GM21423 (cell line): ENCODE results near the gene HBG1.
A peak's percentile ranks its signal among the peaks of the same experiment; 100 is the strongest.

Experiments used
- ATAC-seq: cut with Tn5 transposase; IDR thresholded peaks from one replicate; pipeline ENCODE4 v1.9.1; 2021; ENCODE audit warnings: mild to moderate bottlenecking, moderate library complexity; ENCODE audit not compliant: unreplicated experiment

The HBG1 gene

DNA sequence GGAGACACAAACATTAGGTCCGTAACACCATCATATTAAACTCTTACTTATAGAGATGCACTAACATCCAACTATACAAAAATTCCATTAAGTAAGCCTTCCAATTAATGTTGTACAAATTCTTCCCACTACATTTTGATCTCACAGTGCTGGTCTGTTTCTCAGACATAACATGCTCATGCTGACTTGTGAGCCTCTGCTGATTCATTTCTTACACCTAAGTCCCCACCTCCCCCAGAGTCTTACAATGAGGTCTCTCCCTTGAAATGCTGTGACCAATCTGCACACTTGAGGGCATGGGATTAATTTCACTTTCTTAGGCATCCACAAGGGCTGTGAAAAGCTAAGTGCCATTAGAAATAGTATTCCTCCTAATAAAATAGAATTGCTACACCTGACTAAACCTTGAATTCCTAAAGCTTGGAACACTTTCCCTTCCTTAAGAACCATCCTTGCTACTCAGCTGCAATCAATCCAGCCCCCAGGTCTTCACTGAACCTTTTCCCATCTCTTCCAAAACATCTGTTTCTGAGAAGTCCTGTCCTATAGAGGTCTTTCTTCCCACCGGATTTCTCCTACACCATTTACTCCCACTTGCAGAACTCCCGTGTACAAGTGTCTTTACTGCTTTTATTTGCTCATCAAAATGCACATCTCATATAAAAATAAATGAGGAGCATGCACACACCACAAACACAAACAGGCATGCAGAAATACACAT, 2.0 kb downstream of the HBG1 start:
- ATAC-seq: no peak

DNA sequence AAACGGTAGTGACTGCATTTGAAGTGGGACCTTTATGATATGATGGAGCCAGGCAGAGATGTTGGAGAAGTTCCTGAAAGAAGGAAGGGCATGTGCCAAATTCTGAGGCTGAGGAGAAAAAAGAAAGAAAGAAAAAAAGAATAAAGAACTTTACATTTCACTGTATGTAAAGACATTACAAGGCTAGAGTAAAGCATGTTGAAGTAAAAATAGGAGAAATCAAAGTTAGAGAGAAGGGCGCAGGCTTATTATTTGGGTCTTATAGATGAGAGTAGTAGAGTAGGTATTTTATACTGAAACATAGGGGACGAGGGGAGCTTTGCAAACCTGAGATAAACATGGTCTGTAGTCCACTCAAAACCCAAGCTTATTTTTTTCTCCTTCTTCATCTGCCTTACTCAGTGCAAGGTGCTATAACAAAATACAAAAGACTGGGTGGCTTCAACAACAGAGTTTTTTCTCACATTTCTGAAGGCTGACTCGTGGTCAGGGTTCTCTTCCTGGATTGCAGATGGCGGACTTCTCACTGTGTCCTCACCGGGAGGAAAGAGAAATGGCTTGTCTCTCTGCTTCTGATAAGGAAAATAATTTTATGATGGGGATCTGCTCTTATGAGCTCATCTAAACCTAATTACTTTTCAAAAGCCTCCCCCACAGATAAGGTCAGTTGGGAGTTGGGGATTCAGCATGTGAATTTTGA, 2.7 kb downstream of the HBG1 start:
- no peak for ATAC-seq

- ATAC-seq: no peak
Measured at GRCh38 chr11:5245155-5245554, 4.5 kb downstream of the HBG1 start.

- ATAC-seq: no peak
Measured at GRCh38 chr11:5243816-5244180, 5.9 kb downstream of the HBG1 start.

DNA sequence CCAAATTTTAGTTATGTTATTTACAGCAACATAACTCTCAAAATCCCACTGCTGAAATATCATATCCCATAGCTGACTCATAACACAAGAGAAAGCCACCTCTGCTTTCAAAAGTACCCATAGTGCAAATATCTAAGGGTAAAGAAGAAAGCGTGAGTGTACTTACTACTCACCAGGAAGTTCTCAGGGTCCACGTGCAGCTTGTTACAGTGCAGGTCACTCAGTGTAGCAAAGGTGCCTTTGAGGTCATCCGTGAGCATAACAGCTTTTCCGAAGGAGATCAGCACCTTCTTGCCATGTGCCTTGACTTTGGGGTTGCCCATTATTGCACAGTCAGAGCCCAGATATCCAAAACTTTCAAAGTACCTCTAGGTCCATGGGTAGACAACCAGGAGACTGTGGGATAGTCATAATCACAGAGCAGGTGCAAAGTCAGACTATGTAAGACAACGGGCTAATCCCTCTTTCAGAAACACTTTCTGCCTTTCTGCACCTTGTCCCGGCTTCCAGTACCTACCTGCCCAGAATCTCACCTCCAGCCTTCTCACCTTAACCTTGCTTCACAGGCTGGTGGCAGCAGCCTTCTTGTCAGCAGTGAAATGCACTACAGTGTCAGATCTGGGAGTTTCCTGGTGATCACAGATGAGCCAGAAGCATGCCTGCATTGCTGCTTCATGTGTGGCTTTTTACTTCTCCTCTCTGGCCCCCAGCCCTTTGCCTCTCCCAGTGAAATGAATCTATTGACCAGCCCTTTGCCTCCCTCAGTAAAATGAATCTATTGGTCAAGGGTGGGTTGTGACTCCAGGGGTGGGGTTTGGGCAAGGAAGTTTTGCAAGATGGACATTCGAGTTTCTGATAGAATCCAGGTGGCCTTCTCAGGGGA, 6.5 kb downstream of the HBG1 start:
- ATAC-seq: no peak

- no peak for ATAC-seq
Measured at GRCh38 chr11:5242208-5242607, 7.4 kb downstream of the HBG1 start.

DNA sequence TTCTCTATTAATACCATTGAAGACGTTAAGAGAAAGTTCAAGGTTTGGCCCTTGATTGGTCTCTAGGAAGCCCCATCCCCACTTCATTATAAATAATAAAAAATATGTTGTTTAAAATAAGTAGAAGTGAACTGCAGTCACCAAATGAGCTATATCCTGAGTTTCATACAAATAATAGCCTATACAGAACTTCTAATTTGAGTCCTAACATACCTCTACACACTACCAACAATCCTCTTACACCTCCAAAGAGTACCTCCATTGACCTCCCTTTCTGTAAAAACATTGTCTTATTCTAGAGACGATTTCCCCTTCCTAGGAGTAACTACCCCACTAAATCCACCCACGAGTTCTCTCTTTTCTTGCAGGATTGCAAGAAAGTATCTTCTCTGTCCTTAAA, 8.2 kb downstream of the HBG1 start:
- no peak for ATAC-seq

GRCh38 chr11:5240458-5240857, 9.2 kb downstream of the HBG1 start:
- ATAC-seq: no peak

GRCh38 chr11:5240056-5240455, 9.6 kb downstream of the HBG1 start:
- ATAC-seq: no peak

DNA sequence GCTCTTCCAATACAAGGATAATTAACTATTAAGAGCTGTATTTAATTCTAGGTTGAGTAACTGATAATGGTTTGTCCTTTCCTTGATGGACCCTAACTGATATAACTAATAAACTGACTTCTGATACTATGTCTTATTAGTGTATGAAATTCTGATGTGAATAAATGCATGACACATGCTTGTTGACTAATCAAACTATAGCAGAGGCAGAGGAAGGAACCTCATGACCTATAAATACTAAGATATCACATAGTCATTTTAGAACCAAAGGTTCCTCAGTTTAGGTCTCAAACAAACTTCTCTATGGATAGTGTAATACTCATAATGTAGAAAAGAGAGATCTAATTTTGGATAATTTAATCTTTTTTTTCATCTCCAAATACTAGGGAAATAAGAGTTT, 10.6 kb downstream of the HBG1 start:
- no peak for ATAC-seq

GRCh38 chr11:5238486-5238885, 11.2 kb downstream of the HBG1 start:
- no peak for ATAC-seq

DNA sequence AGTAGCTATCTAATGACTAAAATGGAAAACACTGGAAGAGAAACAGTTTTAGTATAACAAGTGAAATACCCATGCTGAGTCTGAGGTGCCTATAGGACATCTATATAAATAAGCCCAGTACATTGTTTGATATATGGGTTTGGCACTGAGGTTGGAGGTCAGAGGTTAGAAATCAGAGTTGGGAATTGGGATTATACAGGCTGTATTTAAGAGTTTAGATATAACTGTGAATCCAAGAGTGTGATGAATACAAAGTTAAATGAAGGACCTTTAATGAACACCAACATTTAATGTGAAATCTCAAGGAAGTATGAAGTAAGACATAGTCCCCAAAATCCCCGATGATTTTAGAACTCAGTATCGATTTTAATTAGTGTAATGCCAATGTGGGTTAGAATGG, 12.2 kb downstream of the HBG1 start:
- ATAC-seq: no peak

DNA sequence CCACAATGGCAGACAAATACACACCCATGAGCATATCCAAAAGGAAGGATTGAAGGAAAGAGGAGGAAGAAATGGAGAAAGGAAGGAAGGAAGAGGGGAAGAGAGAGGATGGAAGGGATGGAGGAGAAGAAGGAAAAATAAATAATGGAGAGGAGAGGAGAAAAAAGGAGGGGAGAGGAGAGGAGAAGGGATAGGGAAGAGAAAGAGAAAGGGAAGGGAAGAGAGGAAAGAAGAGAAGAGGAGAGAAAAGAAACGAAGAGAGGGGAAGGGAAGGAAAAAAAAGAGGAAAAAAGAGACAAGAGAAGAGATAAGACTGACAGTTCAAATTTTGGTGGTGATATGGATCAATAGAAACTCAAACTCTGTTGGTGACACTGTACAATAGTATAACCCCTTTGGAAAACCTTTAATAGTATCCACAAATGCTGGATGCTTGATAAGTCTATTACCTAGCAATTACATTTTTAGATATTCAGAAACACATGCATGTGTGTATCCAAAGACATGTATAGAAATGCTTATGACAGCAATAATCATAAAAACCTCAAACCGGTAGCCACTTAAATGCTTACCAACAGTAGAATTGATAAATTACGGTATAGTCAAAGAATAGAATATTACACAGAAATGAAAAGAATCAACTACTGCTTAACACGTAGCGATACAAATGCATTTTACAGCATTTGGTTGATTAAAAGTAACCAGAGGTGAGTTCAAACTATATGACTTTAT, 14.1 kb downstream of the HBG1 start:
- no peak for ATAC-seq

- peak; percentile 87 for ATAC-seq
Measured at GRCh38 chr11:5234381-5234834, 15.2 kb downstream of the HBG1 start, which contains the start of gene HBD. TSS of gene HBD (minus strand) at chr11:5234483. CDS start at chr11:5234433, 50 bp downstream.

GRCh38 chr11:5233307-5233706, 16.4 kb downstream of the HBG1 start:
- ATAC-seq: no peak

DNA sequence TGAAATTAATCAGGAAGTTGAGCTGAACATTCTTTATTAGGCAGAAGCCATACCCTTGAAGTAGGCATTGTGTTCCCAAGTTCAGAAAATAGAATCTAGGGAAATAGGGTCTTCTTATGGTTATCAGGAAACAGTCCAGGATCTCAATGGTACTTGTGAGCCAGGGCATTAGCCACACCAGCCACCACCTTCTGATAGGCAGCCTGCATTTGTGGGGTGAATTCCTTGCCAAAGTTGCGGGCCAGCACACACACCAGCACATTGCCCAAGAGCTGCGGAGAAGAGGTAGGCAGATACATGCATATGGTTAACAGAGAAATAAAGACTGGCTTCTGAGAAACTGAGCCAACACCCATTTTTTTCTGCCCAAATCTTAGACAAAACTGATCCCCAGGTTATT, 16.8 kb downstream of the HBG1 start:
- ATAC-seq: no peak

DNA sequence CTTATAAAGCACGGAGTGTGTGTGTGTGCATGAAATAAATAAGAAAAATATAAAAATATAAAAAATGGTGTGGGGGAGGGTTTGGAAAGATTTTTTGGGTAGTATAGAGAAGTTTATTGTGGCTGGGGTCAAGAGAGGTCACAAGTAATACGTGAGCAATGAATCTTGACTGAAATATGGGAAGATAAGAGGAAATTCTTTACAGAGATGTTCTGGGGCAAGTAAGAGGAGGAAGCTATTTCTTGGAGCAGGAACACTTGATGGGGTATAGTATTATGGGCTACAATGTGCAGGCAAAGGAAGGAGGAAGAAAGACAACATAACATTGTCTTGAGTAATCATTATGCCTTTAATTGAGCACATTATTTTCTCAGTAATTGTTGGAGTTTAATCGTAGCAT, 17.5 kb downstream of the HBG1 start:
- no peak for ATAC-seq

DNA sequence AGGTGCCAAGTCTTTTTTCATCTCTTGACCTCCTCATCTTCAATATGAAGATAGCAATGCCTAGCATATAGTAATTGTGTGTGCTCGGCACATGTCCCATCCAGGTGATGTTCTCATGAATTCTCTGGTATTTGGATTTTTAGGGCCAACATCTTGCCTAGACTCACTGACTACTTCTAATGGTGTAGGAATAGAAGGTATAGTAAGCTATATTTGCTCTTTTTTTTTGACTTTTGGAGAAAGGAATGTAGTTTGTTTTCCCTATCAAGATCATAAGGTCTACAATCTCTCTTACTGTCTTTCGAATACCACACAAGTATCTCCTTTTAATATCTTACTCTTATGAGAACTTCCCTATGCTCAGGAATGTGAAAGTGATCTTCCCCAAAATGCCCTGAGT, 18.5 kb downstream of the HBG1 start:
- no peak for ATAC-seq

DNA sequence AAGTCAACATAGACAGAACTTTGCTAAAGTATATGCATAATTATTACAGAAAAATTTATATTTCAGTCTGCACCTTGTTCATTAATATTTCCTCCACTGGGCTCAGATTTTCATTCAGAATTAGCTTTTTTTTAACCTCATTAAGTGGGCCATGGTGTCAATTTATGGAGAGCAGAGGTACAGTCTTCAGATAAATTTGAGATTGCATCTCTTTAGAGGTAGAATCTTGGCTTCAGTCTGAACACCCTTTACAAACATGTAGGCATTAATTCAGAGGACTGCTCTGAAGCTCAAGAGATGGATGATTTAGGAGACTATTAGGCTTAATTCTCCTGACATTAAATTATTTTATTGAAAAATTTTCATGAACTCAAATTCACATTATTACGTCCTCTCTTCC, 19.4 kb downstream of the HBG1 start:
- ATAC-seq: no peak

DNA sequence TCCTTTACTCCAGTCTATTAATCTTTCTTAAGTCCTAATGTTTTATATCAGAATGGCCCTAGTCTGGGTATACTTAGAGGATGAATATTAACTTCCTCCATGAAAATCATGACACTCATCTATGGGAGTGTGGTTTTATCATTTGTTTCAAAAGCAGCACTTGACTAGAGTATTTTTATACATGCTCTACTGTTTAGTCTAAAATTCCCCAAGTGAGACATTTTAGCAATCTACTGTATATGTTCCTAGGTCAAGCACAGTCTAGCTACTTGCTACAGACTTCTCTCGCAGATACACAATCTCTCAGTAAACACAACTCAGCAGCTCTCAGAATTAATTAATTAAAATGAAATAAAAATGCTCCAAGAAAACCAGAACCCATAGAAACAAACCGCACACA, 19.9 kb downstream of the HBG1 start:
- ATAC-seq: no peak

DNA sequence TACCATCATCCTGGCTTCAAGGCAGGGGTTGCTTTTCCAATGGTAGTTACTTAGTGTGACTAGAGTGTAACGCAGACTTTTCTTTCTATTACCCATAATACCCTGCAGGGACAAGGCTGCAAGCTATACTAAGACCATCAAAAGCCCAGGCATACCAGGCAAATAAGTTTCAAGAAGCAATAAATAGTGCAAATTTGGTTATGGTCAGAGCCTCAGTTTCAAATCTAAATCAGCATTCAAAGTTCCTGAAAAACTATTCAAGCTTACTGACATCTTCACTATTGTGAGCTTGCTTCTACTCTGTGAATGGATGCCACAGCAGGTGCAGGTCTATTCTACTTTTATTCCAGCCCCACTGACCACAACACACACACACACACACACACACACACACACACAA, 20.3 kb downstream of the HBG1 start:
- no peak for ATAC-seq
